GM12878 (cell line): ENCODE results near the gene FGD6. TPM values are rescaled to one million over a fixed set of nuclear protein-coding genes. Genes with fewer than 3 reads are reported as not detected.

Experiments
- ATAC-seq: fragments of 200-7000 bp; cut with Tn5 transposase; 3 replicates; pipeline ENCODE4 v1.9.1; 2020; ENCODE audit warnings: mild to moderate bottlenecking, moderate library complexity
- BruUV-seq: library from RNA; stranded (reverse); fragments of 400-500 nt; replicated peaks from 2 replicates; lab custom pipeline; 2021; lab: Mats Ljungman, UMichigan
- CTCF ChIA-PET: fragments of 300-600 bp; sonication (Branson Sonifier 250); formaldehyde crosslinking; extraction: SDS; loops from one replicate; lab custom pipeline; 2021; ENCODE audit warnings: inconsistent platforms; lab: Yijun Ruan, JAX
- POLR2A ChIA-PET: fragments of 350-600 bp; formaldehyde crosslinking; extraction: SDS; loops from one replicate; lab custom pipeline; 2021; ENCODE audit warnings: inconsistent platforms; lab: Charles Lee
- RAD21 ChIA-PET: fragments of 300-600 bp; sonication (Branson Sonifier 250); formaldehyde crosslinking; loops from one replicate; lab custom pipeline; 2023; ENCODE audit warnings: antibody characterized with exemption; ENCODE audit not compliant: unreplicated experiment; lab: Charles Lee
- SMC1A ChIA-PET: fragments of 300-600 bp; sonication (Branson Sonifier 250); formaldehyde crosslinking; loops from one replicate; lab custom pipeline; 2023; ENCODE audit not compliant: unreplicated experiment, uncharacterized antibody; lab: Charles Lee
- DNase-seq: peaks from one replicate; pipeline ENCODE4 v3.0.0-alpha.2; 2011; ENCODE audit warnings: low read depth, low spot score
- FAIRE-seq: peaks from 3 replicates; lab custom pipeline; 2011; peaks lifted over from hg19 to GRCh38; lab: Jason Lieb, UNC
- H2AFZ ChIP-seq: 2 replicates; pipeline ENCODE4 v1.6.0; 2011; ENCODE audit warnings: low read depth, low read length, control low read depth; ENCODE audit not compliant: control insufficient read depth
- H3K27ac ChIP-seq: 2 replicates; pipeline ENCODE4 v1.5.1; 2011; ENCODE audit warnings: control low read depth; ENCODE audit not compliant: control insufficient read depth, insufficient read depth
- H3K27me3 ChIP-seq, 2 experiments: replicated peaks in 1 of 2; 2 replicates each; pipeline versions ENCODE4 v1.6.0 to v1.6.1; 2011; ENCODE audit warnings: low read length in 1 of 2; ENCODE audit not compliant: control insufficient read depth in 2 of 2, insufficient read depth in 2 of 2
- H3K36me3 ChIP-seq, 2 experiments: 2 replicates each; pipeline ENCODE4 v1.5.1; 2011; ENCODE audit warnings: low read length in 1 of 2; ENCODE audit not compliant: control insufficient read depth in 2 of 2, insufficient read depth in 2 of 2
- H3K4me1 ChIP-seq: 2 replicates; pipeline ENCODE4 v1.6.1; 2011; ENCODE audit warnings: mild to moderate bottlenecking, low read length, moderate library complexity, mixed read lengths; ENCODE audit not compliant: control insufficient read depth, insufficient read depth
- H3K4me2 ChIP-seq: 2 replicates; pipeline ENCODE4 v1.6.0; 2011; ENCODE audit warnings: control low read depth; ENCODE audit not compliant: control insufficient read depth, insufficient read depth
- H3K4me3 ChIP-seq: fragments of 200-600 bp; sonication (generic); 2 replicates; pipeline ENCODE4 v1.5.1; 2016
- H3K79me2 ChIP-seq: 2 replicates; pipeline ENCODE4 v1.6.0; 2011; ENCODE audit warnings: low read length; ENCODE audit not compliant: control insufficient read depth, insufficient read depth
- H3K9ac ChIP-seq: 2 replicates; pipeline ENCODE4 v1.8.0; 2011; ENCODE audit warnings: low read length, control low read depth, mixed read lengths; ENCODE audit not compliant: control insufficient read depth, insufficient read depth
- H3K9me3 ChIP-seq: replicated peaks from 3 replicates; pipeline ENCODE4 v1.5.1; 2011; ENCODE audit warnings: mild to moderate bottlenecking, low read length; ENCODE audit not compliant: control insufficient read depth, insufficient read depth
- H4K20me1 ChIP-seq: 2 replicates; pipeline ENCODE4 v1.6.0; 2011; ENCODE audit not compliant: control insufficient read depth, insufficient read depth
- BCL11A ChIP-seq: IDR thresholded peaks from 2 replicates; pipeline ENCODE4 v1.6.1; 2011; ENCODE audit warnings: low read depth, low read length
- CEBPB ChIP-seq, 2 experiments: fragments of 150-350 bp in 1 of 2; IDR thresholded peaks; 2 replicates each; pipeline ENCODE4 v1.6.1; 2012 to 2014; ENCODE audit warnings: low read depth in 2 of 2, low read length in 2 of 2, borderline replicate concordance in 1 of 2, inconsistent platforms in 1 of 2
- EED ChIP-seq: sonication (generic); IDR thresholded peaks from 2 replicates; pipeline ENCODE4 v1.6.1; 2016; ENCODE audit warnings: antibody characterized with exemption, low read depth
- MTA2 ChIP-seq: fragments of 450-650 bp; IDR thresholded peaks from 2 replicates; pipeline ENCODE4 v1.6.1; 2016; ENCODE audit warnings: low read depth, mild to moderate bottlenecking, moderate library complexity
- NFIC ChIP-seq: IDR thresholded peaks from 2 replicates; pipeline ENCODE4 v1.6.1; 2012; ENCODE audit warnings: low read depth, mild to moderate bottlenecking, inconsistent platforms, low read length, moderate library complexity
- RFX5 ChIP-seq: IDR thresholded peaks from 2 replicates; pipeline ENCODE4 v1.6.1; 2011; ENCODE audit warnings: low read depth, low read length, improper control_type of control experiment
- STAT3 ChIP-seq: IDR thresholded peaks from 2 replicates; pipeline ENCODE4 v1.6.1; 2011; ENCODE audit warnings: low read depth, low read length, improper control_type of control experiment
- TAF1 ChIP-seq: IDR thresholded peaks from 2 replicates; pipeline ENCODE4 v1.6.1; 2011; ENCODE audit warnings: mild to moderate bottlenecking, low read depth, low read length, borderline replicate concordance
- ZNF207 ChIP-seq: fragments of 450-650 bp; IDR thresholded peaks from 2 replicates; pipeline ENCODE4 v1.6.1; 2014; ENCODE audit warnings: antibody characterized with exemption, mild to moderate bottlenecking, borderline replicate concordance
- ZNF217 ChIP-seq: fragments of 450-650 bp; IDR thresholded peaks from 2 replicates; pipeline ENCODE4 v1.6.1; 2017; ENCODE audit warnings: antibody characterized with exemption, mild to moderate bottlenecking
- ZNF622 ChIP-seq: fragments of 450-650 bp; IDR thresholded peaks from 2 replicates; pipeline ENCODE4 v1.6.1; 2017; ENCODE audit warnings: mild to moderate bottlenecking, inconsistent platforms
- WGBS: methylation state at CpG from one replicate; pipeline ENCODE4 v1.1.6; 2016; ENCODE audit warnings: low lambda C conversion rate; ENCODE audit not compliant: insufficient replicate concordance, insufficient coverage; ENCODE audit errors: missing lambda C conversion rate; 5-methylcytosine and 5-hydroxymethylcytosine counted together
- in situ Hi-C: fragments of 300-500 bp; cut with MboI; formaldehyde crosslinking; loops from 9 replicates; pipeline ENCODE4 v1.14.3; 2018; ENCODE audit warnings: mixed read lengths
- intact Hi-C: fragments of 100-400 bp; cut with micrococcal nuclease; formaldehyde crosslinking; loops from one replicate; pipeline ENCODE4 v1.14.2; 2022; ENCODE audit not compliant: unreplicated experiment
- polyA plus RNA-seq, 11 experiments: library from polyadenylated mRNA; depleted of rRNA in 4 of 11; unstranded in 6 of 11; stranded (reverse) in 5 of 11; fragments of >200 nt; fragmentation: Nextera tagmentation in 4 of 11; fragmentation: Illumina TruSeq in 1 of 11; extraction: Ambion mirVana in 4 of 11; extraction: Trizol in 1 of 11; gene quantifications; 1 replicate in 1 of 11; 2 replicates in 10 of 11; pipeline versions ENCODE4 v1.2.1 to v1.2.3, GENCODE V29; 2011 to 2016; ENCODE audit warnings: inconsistent platforms in 2 of 11, missing spikeins in 2 of 11, low read depth in 1 of 11
- total RNA-seq, 4 experiments: library from RNA; depleted of rRNA in 3 of 4; stranded (reverse); fragments of >200 nt in 3 of 4; fragmentation: Illumina TruSeq in 1 of 4; extraction: Trizol in 1 of 4; gene quantifications; 2 replicates each; pipeline versions ENCODE4 v1.2.1 to v1.2.3, GENCODE V29; 2013 to 2021
- TF ChIP-seq, protein P1 (sequence below): fragments of 450-650 bp; IDR thresholded peaks from 2 replicates; pipeline ENCODE4 v1.6.1; 2016; ENCODE audit warnings: mild to moderate bottlenecking, moderate library complexity, borderline replicate concordance
- TF ChIP-seq, protein P2 (sequence below): fragments of 450-650 bp; formaldehyde crosslinking; IDR thresholded peaks from 2 replicates; pipeline ENCODE4 v1.4.0; 2020; ENCODE audit warnings: mild to moderate bottlenecking, moderate library complexity
- TF ChIP-seq, protein P3 (sequence below): IDR thresholded peaks from 2 replicates; pipeline ENCODE4 v1.6.1; 2012; ENCODE audit warnings: low read depth, low read length, improper control_type of control experiment

FGD6 gene
- total and polyA plus RNA-seq, 10 of the 15 experiments (the other 5 are each of a cell fraction or from before 2014, with no cell fraction given), result 2.4 to 15.5 (median 8.9) TPM

DNA sequence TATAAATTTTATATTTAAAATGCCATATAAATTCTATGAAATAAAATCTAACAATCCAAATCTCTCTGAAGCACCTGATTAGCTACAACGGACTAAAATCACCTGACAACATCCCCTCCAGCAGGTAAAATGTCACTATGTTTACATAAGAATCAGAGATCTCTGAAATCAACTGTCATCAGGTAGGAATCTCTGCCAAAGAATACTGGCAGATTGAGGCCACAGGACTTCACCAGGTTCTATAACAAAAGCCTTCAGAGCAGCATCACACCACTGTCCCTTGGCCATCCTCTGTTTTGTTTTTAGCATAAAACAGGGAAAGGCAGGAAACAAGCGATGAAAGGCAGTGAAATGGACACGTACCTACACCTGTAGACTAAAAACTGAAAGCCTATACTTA lies 22.1 kb downstream of the FGD6 start:
- WGBS, result 75% methylated on average over 3 of the region's 3 CpGs
- CTCF ChIA-PET, result no interaction called here
- H3K36me3 ChIP-seq, result no peaks in the 10 kb centered on the region
- no peak overlapping the region for H3K4me3 ChIP-seq
- no peak for DNase-seq
- H3K27ac ChIP-seq, result no peak overlapping the region
- H3K9me3 ChIP-seq, result no peaks in the 10 kb centered on the region; the same call in 1 of the 3 replicates
- no peak overlapping the region for H2AFZ ChIP-seq
- SMC1A ChIA-PET, result no interaction called here
- no TSS peak for BruUV-seq
- no peaks in the 10 kb centered on the region for H3K27me3 ChIP-seq
- intact Hi-C loops (no loop called here), in situ Hi-C loops (no loop called here)
- peaks cover 22% of the 10 kb centered on the region for H3K4me1 ChIP-seq
- no peak for FAIRE-seq
- H3K79me2 ChIP-seq, result peaks cover 3% of the 10 kb centered on the region
- H4K20me1 ChIP-seq, result no peaks in the 10 kb centered on the region
- H3K4me2 ChIP-seq, result no peak overlapping the region
- POLR2A ChIA-PET, result no interaction called here
- no peak for ATAC-seq
- no peak overlapping the region for H3K9ac ChIP-seq
- RAD21 ChIA-PET, result no interaction called here
- TF ChIP-seq BCL11A, result no peak
- no peak for TF ChIP-seq ZNF207
- no peak for TF ChIP-seq EED
- no peak for TF ChIP-seq RFX5
- no peak for TF ChIP-seq STAT3
- TF ChIP-seq NFIC, result no peak
- TF ChIP-seq, protein P1, sequence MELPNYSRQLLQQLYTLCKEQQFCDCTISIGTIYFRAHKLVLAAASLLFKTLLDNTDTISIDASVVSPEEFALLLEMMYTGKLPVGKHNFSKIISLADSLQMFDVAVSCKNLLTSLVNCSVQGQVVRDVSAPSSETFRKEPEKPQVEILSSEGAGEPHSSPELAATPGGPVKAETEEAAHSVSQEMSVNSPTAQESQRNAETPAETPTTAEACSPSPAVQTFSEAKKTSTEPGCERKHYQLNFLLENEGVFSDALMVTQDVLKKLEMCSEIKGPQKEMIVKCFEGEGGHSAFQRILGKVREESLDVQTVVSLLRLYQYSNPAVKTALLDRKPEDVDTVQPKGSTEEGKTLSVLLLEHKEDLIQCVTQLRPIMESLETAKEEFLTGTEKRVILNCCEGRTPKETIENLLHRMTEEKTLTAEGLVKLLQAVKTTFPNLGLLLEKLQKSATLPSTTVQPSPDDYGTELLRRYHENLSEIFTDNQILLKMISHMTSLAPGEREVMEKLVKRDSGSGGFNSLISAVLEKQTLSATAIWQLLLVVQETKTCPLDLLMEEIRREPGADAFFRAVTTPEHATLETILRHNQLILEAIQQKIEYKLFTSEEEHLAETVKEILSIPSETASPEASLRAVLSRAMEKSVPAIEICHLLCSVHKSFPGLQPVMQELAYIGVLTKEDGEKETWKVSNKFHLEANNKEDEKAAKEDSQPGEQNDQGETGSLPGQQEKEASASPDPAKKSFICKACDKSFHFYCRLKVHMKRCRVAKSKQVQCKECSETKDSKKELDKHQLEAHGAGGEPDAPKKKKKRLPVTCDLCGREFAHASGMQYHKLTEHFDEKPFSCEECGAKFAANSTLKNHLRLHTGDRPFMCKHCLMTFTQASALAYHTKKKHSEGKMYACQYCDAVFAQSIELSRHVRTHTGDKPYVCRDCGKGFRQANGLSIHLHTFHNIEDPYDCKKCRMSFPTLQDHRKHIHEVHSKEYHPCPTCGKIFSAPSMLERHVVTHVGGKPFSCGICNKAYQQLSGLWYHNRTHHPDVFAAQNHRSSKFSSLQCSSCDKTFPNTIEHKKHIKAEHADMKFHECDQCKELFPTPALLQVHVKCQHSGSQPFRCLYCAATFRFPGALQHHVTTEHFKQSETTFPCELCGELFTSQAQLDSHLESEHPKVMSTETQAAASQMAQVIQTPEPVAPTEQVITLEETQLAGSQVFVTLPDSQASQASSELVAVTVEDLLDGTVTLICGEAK, result no peak
- TF ChIP-seq, protein P2, sequence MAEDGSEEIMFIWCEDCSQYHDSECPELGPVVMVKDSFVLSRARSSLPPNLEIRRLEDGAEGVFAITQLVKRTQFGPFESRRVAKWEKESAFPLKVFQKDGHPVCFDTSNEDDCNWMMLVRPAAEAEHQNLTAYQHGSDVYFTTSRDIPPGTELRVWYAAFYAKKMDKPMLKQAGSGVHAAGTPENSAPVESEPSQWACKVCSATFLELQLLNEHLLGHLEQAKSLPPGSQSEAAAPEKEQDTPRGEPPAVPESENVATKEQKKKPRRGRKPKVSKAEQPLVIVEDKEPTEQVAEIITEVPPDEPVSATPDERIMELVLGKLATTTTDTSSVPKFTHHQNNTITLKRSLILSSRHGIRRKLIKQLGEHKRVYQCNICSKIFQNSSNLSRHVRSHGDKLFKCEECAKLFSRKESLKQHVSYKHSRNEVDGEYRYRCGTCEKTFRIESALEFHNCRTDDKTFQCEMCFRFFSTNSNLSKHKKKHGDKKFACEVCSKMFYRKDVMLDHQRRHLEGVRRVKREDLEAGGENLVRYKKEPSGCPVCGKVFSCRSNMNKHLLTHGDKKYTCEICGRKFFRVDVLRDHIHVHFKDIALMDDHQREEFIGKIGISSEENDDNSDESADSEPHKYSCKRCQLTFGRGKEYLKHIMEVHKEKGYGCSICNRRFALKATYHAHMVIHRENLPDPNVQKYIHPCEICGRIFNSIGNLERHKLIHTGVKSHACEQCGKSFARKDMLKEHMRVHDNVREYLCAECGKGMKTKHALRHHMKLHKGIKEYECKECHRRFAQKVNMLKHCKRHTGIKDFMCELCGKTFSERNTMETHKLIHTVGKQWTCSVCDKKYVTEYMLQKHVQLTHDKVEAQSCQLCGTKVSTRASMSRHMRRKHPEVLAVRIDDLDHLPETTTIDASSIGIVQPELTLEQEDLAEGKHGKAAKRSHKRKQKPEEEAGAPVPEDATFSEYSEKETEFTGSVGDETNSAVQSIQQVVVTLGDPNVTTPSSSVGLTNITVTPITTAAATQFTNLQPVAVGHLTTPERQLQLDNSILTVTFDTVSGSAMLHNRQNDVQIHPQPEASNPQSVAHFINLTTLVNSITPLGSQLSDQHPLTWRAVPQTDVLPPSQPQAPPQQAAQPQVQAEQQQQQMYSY, result no peak
- no peak for TF ChIP-seq ZNF217
- no peak for TF ChIP-seq CEBPB (IDR thresholded peaks at IDR 0.05; ENCODE audit: borderline replicate concordance in 1 of 2, low read depth in 2 of 2, low read length in 2 of 2)
- TF ChIP-seq TAF1, result no peak
- TF ChIP-seq, protein P3, sequence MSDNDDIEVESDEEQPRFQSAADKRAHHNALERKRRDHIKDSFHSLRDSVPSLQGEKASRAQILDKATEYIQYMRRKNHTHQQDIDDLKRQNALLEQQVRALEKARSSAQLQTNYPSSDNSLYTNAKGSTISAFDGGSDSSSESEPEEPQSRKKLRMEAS, result no peak
- TF ChIP-seq ZNF622, result no peak
- no peak for TF ChIP-seq MTA2
- TF ChIP-seq, all 136 proteins: peak for 0
